ENCODE measurements around the gene CLEC3B. TPM values are rescaled to one million over a fixed set of nuclear protein-coding genes. Genes with fewer than 3 reads are reported as not detected.

CLEC3B gene
- total RNA-seq, 4 donors from 2014 or later, result 27.4 to 42.3 (median 29.3) TPM

DNA sequence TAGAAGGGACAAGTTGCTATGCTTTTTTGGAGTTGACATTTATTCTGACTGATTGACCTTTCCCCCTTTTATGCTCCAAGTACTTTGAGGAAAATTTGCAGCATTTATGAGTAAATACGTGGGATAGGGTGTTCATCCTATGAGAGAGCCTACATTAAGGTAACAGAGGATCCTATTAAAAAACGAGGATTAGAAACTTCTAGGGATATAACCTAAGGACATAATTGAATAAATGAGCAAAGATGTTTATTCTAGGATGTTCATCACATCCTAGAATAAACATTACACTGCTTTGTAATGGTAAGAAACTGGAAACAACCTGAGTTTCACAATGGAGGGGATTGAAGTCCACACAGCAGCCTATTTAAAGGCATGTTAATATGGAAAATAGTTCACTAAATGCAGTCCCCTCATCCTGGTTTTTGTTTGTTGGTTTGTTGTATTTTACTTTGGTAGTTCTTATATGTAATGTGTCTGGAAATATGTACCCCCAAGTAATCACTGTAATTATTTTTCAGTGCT, 23.9 kb upstream of the CLEC3B start:
- 73% methylated on average over 2 of the region's 2 CpGs for WGBS
- no peak overlapping the region for H3K27ac ChIP-seq
- no peak for TF ChIP-seq POLR2A (IDR thresholded peaks at IDR 0.05)
- TF ChIP-seq POLR2AphosphoS5 (IDR thresholded peaks at IDR 0.05), result no peak
- TF ChIP-seq EP300 (IDR thresholded peaks at IDR 0.05), result no peak
- TF ChIP-seq, protein P1, sequence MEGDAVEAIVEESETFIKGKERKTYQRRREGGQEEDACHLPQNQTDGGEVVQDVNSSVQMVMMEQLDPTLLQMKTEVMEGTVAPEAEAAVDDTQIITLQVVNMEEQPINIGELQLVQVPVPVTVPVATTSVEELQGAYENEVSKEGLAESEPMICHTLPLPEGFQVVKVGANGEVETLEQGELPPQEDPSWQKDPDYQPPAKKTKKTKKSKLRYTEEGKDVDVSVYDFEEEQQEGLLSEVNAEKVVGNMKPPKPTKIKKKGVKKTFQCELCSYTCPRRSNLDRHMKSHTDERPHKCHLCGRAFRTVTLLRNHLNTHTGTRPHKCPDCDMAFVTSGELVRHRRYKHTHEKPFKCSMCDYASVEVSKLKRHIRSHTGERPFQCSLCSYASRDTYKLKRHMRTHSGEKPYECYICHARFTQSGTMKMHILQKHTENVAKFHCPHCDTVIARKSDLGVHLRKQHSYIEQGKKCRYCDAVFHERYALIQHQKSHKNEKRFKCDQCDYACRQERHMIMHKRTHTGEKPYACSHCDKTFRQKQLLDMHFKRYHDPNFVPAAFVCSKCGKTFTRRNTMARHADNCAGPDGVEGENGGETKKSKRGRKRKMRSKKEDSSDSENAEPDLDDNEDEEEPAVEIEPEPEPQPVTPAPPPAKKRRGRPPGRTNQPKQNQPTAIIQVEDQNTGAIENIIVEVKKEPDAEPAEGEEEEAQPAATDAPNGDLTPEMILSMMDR (IDR thresholded peaks at IDR 0.05), result no peak

DNA sequence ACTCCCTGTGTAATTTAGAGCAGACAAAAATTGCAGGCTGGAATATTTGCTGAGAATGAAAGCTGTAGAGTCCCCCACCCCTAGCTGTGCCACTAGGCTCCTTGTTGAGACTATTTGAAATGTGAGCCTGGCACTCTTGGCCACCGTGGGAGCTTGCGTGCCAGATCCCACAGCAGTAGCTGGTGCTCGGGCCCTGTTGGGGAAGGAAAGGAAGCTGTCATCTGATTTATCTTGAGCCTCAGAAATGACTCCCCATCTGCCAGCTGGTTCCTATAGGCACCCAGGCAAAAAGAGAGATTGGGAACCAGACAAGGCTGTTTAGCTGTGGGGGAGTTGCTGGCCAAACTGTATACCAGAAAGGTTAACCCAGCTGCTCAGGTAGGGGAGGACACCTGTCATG, 23.4 kb upstream of the CLEC3B start:
- 88% methylated on average over 3 of the region's 3 CpGs for WGBS
- peaks cover 16% of the 10 kb centered on the region for H3K4me1 ChIP-seq
- H3K4me3 ChIP-seq, result no peak overlapping the region
- no peaks in the 10 kb centered on the region for H3K27me3 ChIP-seq
- no peak for TF ChIP-seq EP300 (IDR thresholded peaks at IDR 0.05)
- peak overlapping the region; percentile 15 for H3K27ac ChIP-seq
- no peaks in the 10 kb centered on the region for H3K9me3 ChIP-seq
- no peak for DNase-seq (ENCODE audit: low spot score in 2 of 2)
- peaks cover 67% of the 10 kb centered on the region for H3K36me3 ChIP-seq

More for the DNA sequence above, 23.9 kb upstream of the CLEC3B start:
- H3K9me3 ChIP-seq, result no peaks in the 10 kb centered on the region
- peaks cover 67% of the 10 kb centered on the region for H3K36me3 ChIP-seq
- H3K27me3 ChIP-seq, result no peaks in the 10 kb centered on the region
- H3K4me3 ChIP-seq, result no peak overlapping the region
- DNase-seq (ENCODE audit: low spot score in 2 of 2), result no peak
- H3K4me1 ChIP-seq, result peaks cover 16% of the 10 kb centered on the region

DNA sequence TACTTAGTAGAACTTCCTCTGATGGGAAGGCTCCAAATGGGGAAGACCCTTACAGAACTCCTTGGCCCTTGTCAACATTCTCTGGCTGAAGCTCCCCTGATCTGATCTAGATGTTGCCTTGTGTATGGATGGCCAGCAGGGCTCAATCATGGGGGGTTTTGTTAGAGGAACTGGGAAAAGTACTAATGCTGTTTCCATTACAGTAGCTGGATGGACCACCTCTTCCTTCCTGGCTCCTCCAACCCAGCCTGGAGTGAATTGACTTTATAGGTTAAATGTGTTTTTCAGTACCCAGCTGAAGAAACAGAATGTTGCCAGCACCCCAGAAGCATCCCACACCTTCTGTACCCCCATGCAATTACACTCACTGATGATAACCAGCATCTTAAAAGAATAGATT, 22.7 kb upstream of the CLEC3B start:
- H3K36me3 ChIP-seq, result peaks cover 64% of the 10 kb centered on the region
- H3K9me3 ChIP-seq, result no peaks in the 10 kb centered on the region
- TF ChIP-seq, protein P1 (IDR thresholded peaks at IDR 0.05), result no peak
- TF ChIP-seq EP300 (IDR thresholded peaks at IDR 0.05), result no peak
- no peak for TF ChIP-seq POLR2A (IDR thresholded peaks at IDR 0.05)
- no peak for TF ChIP-seq POLR2AphosphoS5 (IDR thresholded peaks at IDR 0.05)
- no peak overlapping the region for H3K27ac ChIP-seq
- H3K4me1 ChIP-seq, result peaks cover 12% of the 10 kb centered on the region
- no peak overlapping the region for H3K4me3 ChIP-seq
- no peaks in the 10 kb centered on the region for H3K27me3 ChIP-seq
- DNase-seq (ENCODE audit: low spot score in 2 of 2), result no peak

DNA sequence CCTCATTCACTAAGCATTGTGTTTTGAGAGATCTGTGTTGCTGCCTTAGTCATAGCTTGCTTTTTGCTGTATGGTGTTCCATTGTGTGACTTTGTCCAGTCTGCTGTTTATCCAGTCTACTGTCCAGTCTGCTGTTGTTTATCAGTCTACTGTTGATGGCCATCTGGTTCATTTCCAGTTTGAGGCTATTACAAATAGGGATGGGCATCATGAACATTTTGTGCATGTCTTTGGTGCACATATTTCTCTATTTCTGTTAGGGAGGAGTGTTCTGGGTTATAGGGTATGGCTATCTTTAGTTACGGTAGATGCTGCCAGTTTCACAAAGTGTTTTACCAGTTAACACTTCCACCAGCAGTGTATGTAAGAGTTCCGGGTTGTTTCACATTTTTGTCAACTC, 22.2 kb upstream of the CLEC3B start:
- Histone ChIP-seq H3K36me3 (peaks cover 59% of the 10 kb centered on the region), H3K9me3 (no peaks in the 10 kb centered on the region), H3K27ac (no peak overlapping the region), H3K4me3 (no peak overlapping the region), H3K4me1 (peaks cover 12% of the 10 kb centered on the region), H3K27me3 (no peaks in the 10 kb centered on the region)
- DNase-seq (ENCODE audit: low spot score in 2 of 2), result no peak
- 96% methylated on average over 2 of the region's 2 CpGs for WGBS
- TF ChIP-seq POLR2A (IDR thresholded peaks at IDR 0.05) (no peak), EP300 (IDR thresholded peaks at IDR 0.05) (no peak), POLR2AphosphoS5 (IDR thresholded peaks at IDR 0.05) (no peak)
- TF ChIP-seq, protein P1 (IDR thresholded peaks at IDR 0.05), result no peak

DNA sequence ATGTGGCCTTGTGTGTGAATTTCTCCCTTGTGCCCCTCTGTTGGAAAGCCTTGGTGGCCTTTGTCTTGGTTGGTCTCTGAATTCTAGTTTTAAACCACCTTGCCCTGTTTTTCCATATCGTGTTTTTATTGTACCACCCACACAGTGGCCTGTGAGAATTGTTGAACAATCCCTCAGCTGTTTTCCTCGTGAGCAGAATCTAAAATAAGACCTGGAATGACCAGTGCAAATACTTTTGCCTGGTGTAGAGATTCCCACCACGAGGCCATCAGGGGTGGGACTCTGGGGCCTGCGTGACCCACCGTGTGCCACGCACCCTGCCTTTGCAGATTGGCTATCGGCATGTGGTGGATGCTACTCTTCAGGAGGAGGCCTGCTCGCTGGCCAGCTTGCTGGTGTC, 19.0 kb upstream of the CLEC3B start:
- Histone ChIP-seq H3K27ac (no peak overlapping the region), H3K4me3 (no peak overlapping the region), H3K27me3 (no peaks in the 10 kb centered on the region), H3K4me1 (peaks cover 24% of the 10 kb centered on the region), H3K9me3 (no peaks in the 10 kb centered on the region), H3K36me3 (peaks cover 34% of the 10 kb centered on the region)
- WGBS, result 97% methylated on average over 8 of the region's 8 CpGs
- TF ChIP-seq EP300 (IDR thresholded peaks at IDR 0.05) (no peak), POLR2AphosphoS5 (IDR thresholded peaks at IDR 0.05) (no peak), POLR2A (IDR thresholded peaks at IDR 0.05) (no peak)
- TF ChIP-seq, protein P1 (IDR thresholded peaks at IDR 0.05), result no peak
- no peak for DNase-seq (ENCODE audit: low spot score in 2 of 2)

DNA sequence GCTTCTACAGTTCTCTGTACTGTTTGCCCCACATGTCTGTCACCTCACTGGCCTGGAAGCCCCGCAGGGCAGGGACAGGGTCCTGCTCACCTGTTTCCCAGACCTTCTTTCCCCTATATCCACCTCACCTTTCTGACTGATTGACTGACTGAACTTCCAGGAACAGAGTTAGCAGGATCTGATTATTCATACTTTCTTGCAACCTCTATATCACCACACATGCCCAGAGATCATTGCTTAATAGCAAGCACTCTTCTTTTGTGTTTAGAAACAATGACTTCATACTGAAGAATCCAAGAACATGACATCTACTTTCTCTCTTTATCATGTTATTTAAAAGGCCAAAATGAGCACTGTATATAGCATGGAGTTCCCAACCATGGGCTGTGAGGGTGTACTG, 18.0 kb upstream of the CLEC3B start:
- DNase-seq (ENCODE audit: low spot score in 2 of 2), result no peak
- H3K27ac ChIP-seq, result peak overlapping the region; percentile 32
- no peaks in the 10 kb centered on the region for H3K27me3 ChIP-seq
- TF ChIP-seq POLR2AphosphoS5 (IDR thresholded peaks at IDR 0.05), result no peak
- TF ChIP-seq, protein P1 (IDR thresholded peaks at IDR 0.05), result no peak
- no peak for TF ChIP-seq EP300 (IDR thresholded peaks at IDR 0.05)
- TF ChIP-seq POLR2A (IDR thresholded peaks at IDR 0.05), result no peak
- H3K4me3 ChIP-seq, result no peak overlapping the region
- peaks cover 27% of the 10 kb centered on the region for H3K36me3 ChIP-seq
- WGBS, result 100% methylated on average over 1 of the region's 1 CpG
- H3K4me1 ChIP-seq, result peaks cover 34% of the 10 kb centered on the region
- no peaks in the 10 kb centered on the region for H3K9me3 ChIP-seq
